GM19043 (cell line): ENCODE results near the gene PSD.
A peak's percentile ranks its signal among the peaks of the same experiment; 100 is the strongest.

Experiments used
- ATAC-seq: cut with Tn5 transposase; IDR thresholded peaks from one replicate; pipeline ENCODE4 v1.9.1; 2021; ENCODE audit warnings: low read depth; ENCODE audit not compliant: unreplicated experiment

The PSD gene

GRCh38 chr10:102449321-102450123 lies 30.9 kb upstream of the PSD start:
- ATAC-seq = peak; percentile 65

GRCh38 chr10:102444851-102445250 lies 26.3 kb upstream of the PSD start:
- ATAC-seq = no peak

DNA sequence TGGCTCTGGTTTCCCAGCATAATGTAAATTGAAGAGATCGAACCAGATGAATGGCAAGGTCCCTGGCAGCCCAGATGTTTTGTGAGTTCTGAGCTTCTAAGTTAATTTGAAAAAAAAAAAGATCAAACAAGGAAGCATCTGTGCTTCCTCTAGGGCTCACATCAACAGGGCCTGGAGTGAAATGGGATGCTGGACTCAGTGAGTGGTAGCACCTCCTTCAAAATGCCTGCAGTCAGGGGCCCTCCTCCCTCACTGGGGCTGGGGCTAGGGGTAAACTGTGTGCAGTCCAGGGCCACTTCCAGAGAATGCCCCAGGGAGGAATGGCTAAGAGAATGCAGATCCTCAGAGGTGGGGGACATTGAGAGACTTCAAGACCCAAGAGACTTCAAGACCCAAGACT lies 19.8 kb upstream of the PSD start:
- ATAC-seq = no peak

DNA sequence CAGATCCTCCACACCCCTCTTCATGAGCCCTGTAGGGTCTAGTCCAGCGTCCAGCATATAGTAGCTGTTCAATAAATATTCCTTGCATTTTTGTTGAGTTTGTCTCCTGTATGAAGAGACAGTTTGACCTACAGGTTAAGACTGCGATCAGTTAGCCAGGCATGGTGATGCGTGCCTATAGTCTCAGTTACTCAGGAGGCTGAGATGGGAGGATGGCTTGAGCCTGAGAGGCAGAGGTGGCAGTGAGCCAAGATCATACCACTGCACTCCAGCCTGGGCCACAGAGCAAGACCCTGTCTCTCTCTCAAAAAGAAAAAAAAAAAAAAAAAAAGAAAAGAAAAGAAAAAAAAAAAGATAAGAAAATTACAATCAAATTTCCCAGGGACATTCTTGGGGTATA lies 18.9 kb upstream of the PSD start:
- ATAC-seq = no peak

- no peak for ATAC-seq
Measured at GRCh38 chr10:102436312-102436711, 17.7 kb upstream of the PSD start.

DNA sequence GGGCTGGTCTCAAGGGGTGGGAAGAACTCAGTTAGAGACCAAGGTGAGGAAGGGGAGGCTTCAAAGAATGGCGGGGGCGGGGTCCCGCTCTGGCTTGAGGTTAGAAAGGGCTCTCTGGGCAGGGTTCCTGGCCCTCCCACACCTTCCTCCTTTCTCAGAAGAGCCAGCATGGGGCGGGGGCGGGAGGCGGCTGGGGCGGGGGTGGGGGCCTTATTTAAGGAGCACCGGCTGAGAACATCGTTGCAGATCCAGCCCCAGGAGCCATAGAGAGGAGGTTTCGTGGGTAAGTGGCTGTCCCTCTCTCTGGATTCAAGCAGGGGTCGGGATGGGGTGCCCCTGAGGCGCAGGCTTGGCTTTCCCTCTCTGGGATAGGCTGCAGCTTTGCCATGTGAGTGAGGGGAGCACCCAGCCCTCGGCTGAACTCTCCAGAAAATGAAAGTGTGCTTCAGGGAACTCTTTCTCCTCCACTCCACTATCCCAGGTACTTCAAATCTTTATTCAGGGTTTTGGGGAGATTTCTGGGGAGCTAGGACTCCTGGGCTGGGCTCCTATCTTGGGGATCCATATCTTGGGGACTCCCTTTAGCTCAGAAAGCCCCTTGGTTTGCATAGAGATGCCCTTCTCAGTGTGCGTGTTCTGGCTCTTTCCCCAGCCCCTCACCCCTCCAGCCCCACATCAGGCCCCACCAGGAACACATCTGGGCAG lies 17.1 kb upstream of the PSD start:
- ATAC-seq = no peak

DNA sequence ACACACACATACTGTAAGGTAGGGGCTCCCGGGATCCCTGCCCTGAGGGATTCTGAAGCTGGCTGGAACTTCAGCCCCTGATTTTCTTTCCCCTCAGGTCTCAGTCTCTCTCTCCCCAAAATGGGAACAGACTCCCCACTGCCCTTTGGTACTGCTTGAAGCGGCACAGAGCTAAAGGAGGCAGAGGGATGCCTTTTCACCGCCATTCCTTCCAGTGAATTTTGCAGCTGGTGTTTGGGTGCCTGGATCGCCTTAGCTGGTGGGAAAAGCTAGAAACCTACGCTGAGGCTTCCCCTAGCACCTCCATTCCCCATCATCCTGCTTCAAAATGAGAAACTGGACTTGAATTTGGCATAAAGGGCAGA lies 16.5 kb upstream of the PSD start:
- no peak for ATAC-seq

GRCh38 chr10:102434394-102435132 lies 16.0 kb upstream of the PSD start:
- no peak for ATAC-seq

DNA sequence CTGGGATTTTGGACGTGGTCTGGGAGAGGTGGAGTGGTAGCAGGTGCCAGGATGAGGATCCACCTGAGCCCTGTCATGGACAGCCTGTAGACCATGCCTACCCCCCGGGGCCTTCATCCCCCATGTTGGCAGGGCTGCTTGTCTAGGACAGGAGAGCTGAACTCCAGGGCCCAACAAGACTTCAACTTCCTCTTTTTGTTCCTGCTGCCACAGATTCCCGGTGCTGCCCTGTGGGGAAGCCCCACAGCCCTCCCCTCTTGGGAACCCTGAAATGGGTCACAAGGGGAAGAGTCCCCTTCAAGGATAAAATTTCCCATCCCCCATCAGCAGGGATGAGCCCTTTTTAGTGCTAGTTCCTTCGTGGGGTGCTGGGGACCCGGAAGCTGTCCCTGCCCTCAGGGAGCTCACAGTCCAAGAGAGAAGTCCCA lies 15.0 kb upstream of the PSD start:
- ATAC-seq = no peak

GRCh38 chr10:102432162-102432950 lies 13.8 kb upstream of the PSD start, which contains the start of gene CUEDC2:
Gene CUEDC2, minus strand, starts transcription at chr10:102432574. Its CDS starts 7,386 bp downstream, at chr10:102425188.
- peak; percentile 85 for ATAC-seq

GRCh38 chr10:102431452-102432124 lies 13.0 kb upstream of the PSD start:
- no peak for ATAC-seq

- no peak for ATAC-seq
Measured at GRCh38 chr10:102429468-102429867, 10.9 kb upstream of the PSD start.

DNA sequence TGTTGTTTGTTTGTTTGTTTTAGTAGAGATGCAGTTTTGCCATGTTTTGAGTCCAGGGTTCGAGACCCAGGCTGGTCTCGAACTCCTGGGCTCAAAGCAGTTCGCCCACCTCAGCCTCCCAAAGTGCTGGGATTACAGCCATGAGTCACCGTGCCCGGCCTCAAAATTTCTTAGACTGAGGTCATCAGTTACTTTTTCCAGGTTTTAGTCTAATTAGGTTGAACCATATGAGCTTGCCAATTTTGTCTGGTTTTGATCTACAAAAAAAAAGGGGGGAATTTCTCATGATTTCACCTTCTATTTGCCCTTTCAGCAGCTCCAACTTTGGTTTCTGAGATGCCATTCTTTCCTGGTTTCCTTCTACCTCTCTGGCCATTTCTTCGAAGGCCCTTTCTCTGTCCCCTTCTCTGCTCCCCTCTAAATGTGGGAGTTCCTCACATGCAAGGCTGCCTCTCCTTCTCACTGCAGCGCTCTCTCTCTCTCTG lies 8.3 kb upstream of the PSD start:
- no peak for ATAC-seq

DNA sequence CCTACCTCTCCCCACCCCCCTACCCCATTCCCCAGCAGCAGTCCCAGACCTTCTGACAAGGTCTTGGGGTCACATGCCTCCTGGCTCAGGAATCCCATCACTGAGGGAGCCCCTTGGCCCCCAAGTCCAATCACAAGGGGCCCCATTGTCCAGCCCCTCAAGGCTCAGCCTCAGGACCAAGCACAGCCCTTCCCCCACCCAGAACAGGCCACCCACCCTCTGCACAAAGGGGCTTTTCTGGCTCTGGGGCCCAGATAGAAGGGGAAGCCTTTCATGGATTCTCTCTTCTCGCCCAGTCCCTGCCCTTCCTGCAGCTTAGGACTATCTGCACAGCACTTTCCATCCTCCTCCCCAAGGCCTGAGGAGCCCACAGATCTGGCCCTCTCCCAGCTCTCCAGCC lies 6.9 kb upstream of the PSD start:
- ATAC-seq = no peak

DNA sequence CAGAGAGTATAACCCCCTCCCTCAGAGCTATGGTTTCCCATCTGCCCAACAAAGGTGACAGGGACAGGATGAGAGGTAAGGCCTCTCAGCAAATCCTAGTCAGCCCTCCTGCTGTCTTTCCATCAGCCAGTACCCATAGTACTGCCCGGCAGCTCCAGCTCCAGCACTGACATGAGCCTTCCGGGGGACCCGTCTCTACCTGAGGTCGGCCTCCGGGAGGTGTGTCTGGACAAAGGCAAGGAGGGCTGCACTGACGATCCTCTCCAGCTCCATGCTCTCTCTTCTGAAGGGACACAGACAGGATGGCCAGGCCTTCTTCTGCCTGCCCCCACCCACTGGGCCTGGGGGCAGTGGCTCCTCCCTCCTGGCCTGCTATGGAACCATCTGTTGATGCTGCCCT lies 6.3 kb upstream of the PSD start:
- ATAC-seq = no peak

DNA sequence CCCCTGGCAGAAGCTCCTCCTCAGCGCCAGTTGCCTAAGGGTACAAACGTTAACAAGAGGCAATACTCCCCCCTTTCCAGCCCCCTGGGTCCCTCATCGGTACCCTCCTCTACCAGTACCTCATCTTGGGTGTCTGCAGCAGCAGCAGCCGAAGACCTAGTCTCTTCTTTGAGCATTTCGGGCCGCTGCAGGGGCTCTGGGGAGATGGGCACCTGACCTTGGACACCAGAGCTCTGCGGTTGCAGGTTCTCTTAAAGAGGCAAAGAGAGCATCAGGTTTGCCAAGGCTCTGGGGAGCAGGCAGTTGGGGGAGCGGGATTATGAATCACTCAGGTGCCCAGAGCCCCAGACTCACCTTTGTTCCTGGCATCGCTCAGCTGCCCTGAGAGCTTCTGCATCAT lies 5.6 kb upstream of the PSD start:
- no peak for ATAC-seq

GRCh38 chr10:102423372-102423968 lies 4.9 kb upstream of the PSD start:
- no peak for ATAC-seq

DNA sequence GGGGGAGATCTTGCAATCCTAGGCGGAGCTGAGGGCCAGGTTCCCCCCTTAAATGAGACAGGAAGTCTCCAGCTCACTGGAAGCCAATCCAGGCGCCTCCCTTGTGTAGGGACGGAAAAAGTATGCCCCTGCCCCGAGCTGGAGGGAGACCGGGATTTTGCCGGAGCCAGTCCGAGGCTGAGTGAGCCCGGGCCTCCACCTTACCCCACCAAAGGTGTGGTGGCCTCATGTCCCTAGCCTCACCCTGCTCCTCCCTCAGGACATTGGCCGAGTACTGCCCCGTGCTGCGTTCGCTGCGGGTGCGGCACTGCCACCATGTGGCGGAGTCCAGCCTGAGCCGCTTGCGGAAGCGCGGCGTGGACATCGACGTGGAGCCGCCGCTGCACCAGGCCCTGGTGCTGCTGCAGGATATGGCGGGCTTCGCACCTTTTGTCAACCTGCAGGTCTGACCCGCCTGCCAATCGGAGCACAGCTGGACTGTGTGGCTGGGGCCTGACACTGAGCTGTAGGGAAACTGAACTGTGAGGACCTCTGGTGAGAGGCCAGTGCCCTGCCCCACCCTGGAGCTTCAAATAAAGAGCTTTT lies 4.1 kb upstream of the PSD start:
- ATAC-seq = no peak
